Lower leg skin (tissue), 4 donors: Measurements from ENCODE around the gene MYRF. TPM values are rescaled to one million over a fixed set of nuclear protein-coding genes. Genes with fewer than 3 reads are reported as not detected.
A peak's percentile ranks its signal among the peaks of the same experiment; 100 is the strongest.

ENCODE experiments used
- DNase-seq, 2 donors: peaks; one replicate each; pipeline ENCODE4 v3.0.0-alpha.2; 2019; ENCODE audit warnings: low spot score in 2 of 2
- H3K4me3 ChIP-seq: fragments of 200-600 bp; sonication (generic); 2 replicates; pipeline ENCODE4 v1.5.1; 2017; ENCODE audit warnings: mild to moderate bottlenecking, low read depth; ENCODE audit not compliant: poor library complexity, severe bottlenecking
- POLR2A ChIP-seq, 2 donors: fragments of 450-650 bp; IDR thresholded peaks; one replicate each; pipeline ENCODE4 v1.6.1; 2016 to 2017; ENCODE audit warnings: antibody characterized with exemption in 2 of 2, mild to moderate bottlenecking in 1 of 2, moderate library complexity in 1 of 2
- WGBS, 2 donors: methylation state at CpG; one replicate each; pipeline ENCODE4 v1.1.5; 2018; 5-methylcytosine and 5-hydroxymethylcytosine counted together
- intact Hi-C: fragments of 100-400 bp; cut with DNase I; formaldehyde crosslinking; loops from one replicate; pipeline ENCODE4 v1.15.0; 2023; ENCODE audit warnings: low total_unique reads
- total RNA-seq, 4 donors: library from RNA; depleted of rRNA; stranded (reverse); fragments of >200 nt; gene quantifications; one replicate each; pipeline ENCODE4 v1.1.0, GENCODE V29; 2016
- TF ChIP-seq, protein P1 (sequence below), 3 donors: fragments of 450-650 bp; IDR thresholded peaks; one replicate each; pipeline ENCODE4 v1.5.1; 2016; ENCODE audit warnings: antibody characterized with exemption in 3 of 3, mild to moderate bottlenecking in 3 of 3, moderate library complexity in 2 of 3

MYRF gene
- total RNA-seq, 4 donors from 2014 or later, result 0.23 to 2.6 (median 1.4) TPM; not detected in 1

- WGBS, 2 donors, result 68 to 75% methylated on average over 9 of the region's 9 CpGs
- intact Hi-C loops, result no loop called here
- no peak overlapping the region for H3K4me3 ChIP-seq
- TF ChIP-seq, protein P1, sequence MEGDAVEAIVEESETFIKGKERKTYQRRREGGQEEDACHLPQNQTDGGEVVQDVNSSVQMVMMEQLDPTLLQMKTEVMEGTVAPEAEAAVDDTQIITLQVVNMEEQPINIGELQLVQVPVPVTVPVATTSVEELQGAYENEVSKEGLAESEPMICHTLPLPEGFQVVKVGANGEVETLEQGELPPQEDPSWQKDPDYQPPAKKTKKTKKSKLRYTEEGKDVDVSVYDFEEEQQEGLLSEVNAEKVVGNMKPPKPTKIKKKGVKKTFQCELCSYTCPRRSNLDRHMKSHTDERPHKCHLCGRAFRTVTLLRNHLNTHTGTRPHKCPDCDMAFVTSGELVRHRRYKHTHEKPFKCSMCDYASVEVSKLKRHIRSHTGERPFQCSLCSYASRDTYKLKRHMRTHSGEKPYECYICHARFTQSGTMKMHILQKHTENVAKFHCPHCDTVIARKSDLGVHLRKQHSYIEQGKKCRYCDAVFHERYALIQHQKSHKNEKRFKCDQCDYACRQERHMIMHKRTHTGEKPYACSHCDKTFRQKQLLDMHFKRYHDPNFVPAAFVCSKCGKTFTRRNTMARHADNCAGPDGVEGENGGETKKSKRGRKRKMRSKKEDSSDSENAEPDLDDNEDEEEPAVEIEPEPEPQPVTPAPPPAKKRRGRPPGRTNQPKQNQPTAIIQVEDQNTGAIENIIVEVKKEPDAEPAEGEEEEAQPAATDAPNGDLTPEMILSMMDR (IDR thresholded peaks at IDR 0.05), result no peak
- TF ChIP-seq POLR2A (IDR thresholded peaks at IDR 0.05), result no peak
- DNase-seq, result no peak
Measured at GRCh38 chr11:61787928-61788491, 35.6 kb downstream of the MYRF start.

DNA sequence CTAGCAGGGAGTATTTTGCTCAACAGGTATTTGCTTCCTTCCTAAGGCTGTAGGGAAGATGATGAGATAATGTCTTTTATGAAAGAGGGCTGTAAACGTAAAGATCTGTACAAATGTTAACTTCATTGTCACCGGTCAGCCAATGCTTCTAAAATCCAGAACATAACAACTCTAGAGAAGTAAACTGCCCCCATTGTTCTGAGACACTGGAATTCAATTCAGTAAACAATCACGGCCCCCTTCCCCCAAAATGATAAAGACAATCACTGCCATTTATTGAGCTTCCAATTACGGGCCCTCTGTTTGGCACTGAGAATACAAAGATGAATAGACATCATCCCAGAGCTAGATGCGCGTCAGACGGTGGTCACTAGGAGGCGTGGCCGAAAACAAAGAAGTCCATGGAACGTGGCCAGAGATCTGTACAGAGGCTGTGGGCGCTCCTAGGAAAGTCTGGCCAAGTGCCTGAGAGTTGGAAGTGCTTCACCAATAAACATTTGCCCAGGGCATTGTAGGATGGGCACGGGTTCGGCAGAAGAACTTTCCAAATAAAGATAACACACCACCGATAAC is 39.4 kb downstream of the MYRF start:
- DNase-seq, result peak in 1 of 2 donors; percentile 67
- 4% methylated on average over 14 of the region's 14 CpGs for WGBS, 2 donors
- intact Hi-C loops, result loop anchor here (10.0 kb wide), 1 partner anchor 323 kb away; no protein-coding TSS in a partner anchor
- H3K4me3 ChIP-seq, result peak overlapping the region; percentile 77
- TF ChIP-seq POLR2A (IDR thresholded peaks at IDR 0.05), result no peak
- TF ChIP-seq, protein P1 (IDR thresholded peaks at IDR 0.05), result no peak

- WGBS, 2 donors, result 0 to 1% methylated on average over 39 to 61 of the region's 61 CpGs
- peak in 1 of 2 donors; percentile 55 for TF ChIP-seq POLR2A (IDR thresholded peaks at IDR 0.05)
- TF ChIP-seq, protein P1 (IDR thresholded peaks at IDR 0.05), result no peak
- H3K4me3 ChIP-seq, result peak within 1 kb of the TSS; percentile 77
- intact Hi-C loops, result loop anchor here (10.0 kb wide), 1 partner anchor 322 kb away; no protein-coding TSS in a partner anchor
- peak; percentile 86 to 98 for DNase-seq
Measured at GRCh38 chr11:61792310-61793082, 40.1 kb downstream of the MYRF start, which contains the start of the genes FEN1 and TMEM258. Gene FEN1 (plus strand): TSS chr11:61792911. CDS start chr11:61795362, 2,451 bp downstream. Gene TMEM258 (minus strand): TSS chr11:61792599. CDS start chr11:61792558, 41 bp downstream.

DNA sequence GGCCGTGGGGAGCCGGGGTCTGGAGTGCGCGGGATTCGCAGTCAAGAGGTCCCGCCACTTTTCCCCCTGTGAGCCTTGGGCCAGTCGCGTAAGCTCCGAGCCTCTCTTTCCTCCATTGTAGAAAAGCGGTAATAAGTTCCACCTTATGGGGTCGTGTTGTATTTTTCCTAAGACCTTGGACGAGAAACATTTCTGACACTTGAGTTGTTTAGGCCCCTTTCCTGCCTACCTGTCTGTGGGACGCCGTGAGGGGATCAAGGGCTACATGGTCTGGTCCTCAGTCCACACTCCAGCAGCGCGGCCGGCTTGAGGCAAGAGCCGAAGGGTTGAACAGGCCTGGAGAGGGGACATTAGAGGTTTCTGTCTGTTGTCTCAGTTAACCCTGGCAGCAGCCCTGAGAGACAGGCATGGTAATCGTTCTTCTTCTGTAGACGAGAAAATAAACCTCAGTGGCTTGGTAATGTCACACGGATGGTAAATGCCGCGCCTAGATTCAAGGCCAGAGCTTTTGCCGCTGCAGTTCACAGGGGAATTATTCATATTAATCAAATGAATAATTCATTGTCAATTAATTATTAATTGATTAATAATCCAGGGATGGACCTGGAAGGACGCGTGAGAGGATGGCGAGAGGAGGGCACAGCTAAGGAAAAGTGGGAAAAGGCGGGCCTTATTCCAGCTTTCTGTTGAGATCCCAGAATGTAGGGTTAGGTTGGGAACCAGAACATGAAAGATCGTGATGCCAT is 40.8 kb downstream of the MYRF start:
- intact Hi-C loops, result loop anchor here (10.0 kb wide), 1 partner anchor 322 kb away; no protein-coding TSS in a partner anchor
- no peak for DNase-seq
- 2 to 5% methylated on average over 20 to 29 of the region's 29 CpGs for WGBS, 2 donors
- TF ChIP-seq, protein P1 (IDR thresholded peaks at IDR 0.05), result no peak
- no peak for TF ChIP-seq POLR2A (IDR thresholded peaks at IDR 0.05)
- H3K4me3 ChIP-seq, result peak overlapping the region; percentile 77

DNA sequence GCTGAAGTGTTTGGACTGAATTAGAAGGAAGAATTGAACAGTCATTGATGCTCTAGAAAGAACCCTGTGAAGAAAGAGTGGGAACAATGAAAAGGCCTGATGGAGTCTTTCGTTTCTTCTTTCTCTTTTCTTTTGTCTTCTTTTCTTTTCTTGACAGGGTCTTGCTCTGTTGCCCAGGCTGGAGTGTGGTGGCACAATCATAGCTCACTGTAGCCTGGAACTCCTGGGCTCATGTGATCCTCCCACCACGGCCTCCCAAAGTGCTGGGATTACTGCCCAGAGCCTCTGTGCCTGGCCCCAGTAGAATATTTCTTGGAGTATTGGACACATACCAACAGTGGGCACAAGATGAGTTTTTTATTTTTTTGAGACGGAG is 41.4 kb downstream of the MYRF start:
- intact Hi-C loops, result loop anchor here (10.0 kb wide), 1 partner anchor 321 kb away; no protein-coding TSS in a partner anchor
- TF ChIP-seq, protein P1 (IDR thresholded peaks at IDR 0.05), result no peak
- TF ChIP-seq POLR2A (IDR thresholded peaks at IDR 0.05), result no peak
- DNase-seq, result no peak
- 49 to 65% methylated on average over 3 of the region's 3 CpGs for WGBS, 2 donors
- no peak overlapping the region for H3K4me3 ChIP-seq
